ENCODE data around the gene MAPK8IP1.

Gene MAPK8IP1

GRCh38 chr11:45880772-45881570, 4.5 kb upstream of the MAPK8IP1 start:
- no peak overlapping the region for H3K4me3 ChIP-seq (ENCODE audit: control insufficient read depth, low read depth, low read length)
- TF ChIP-seq CTCF (conservative IDR thresholded peaks at IDR 0.05; ENCODE audit: control insufficient read depth, insufficient read depth, low read depth, low read length) = no peak
- no peak for DNase-seq (ENCODE audit: low read depth)

GRCh38 chr11:45881708-45882368, 3.6 kb upstream of the MAPK8IP1 start:
- no peak overlapping the region for H3K4me3 ChIP-seq (ENCODE audit: control insufficient read depth, low read depth, low read length)
- no peak for DNase-seq (ENCODE audit: low read depth)

GRCh38 chr11:45884596-45885185, 760 bp upstream of the MAPK8IP1 start:
- no peak for TF ChIP-seq CTCF (conservative IDR thresholded peaks at IDR 0.05; ENCODE audit: control insufficient read depth, insufficient read depth, low read depth, low read length)
- DNase-seq (ENCODE audit: low read depth) = no peak
- H3K4me3 ChIP-seq (ENCODE audit: control insufficient read depth, low read depth, low read length) = no peak overlapping the region

More at GRCh38 chr11:45881708-45882368, 3.6 kb upstream of the MAPK8IP1 start:
- no peak for TF ChIP-seq CTCF (conservative IDR thresholded peaks at IDR 0.05; ENCODE audit: control insufficient read depth, insufficient read depth, low read depth, low read length)

- peak overlapping the region; percentile 4 for H3K4me3 ChIP-seq (ENCODE audit: control insufficient read depth, low read depth, low read length)
- no peak for TF ChIP-seq CTCF (conservative IDR thresholded peaks at IDR 0.05; ENCODE audit: control insufficient read depth, insufficient read depth, low read depth, low read length)
- DNase-seq (ENCODE audit: low read depth) = no peak
Observed at GRCh38 chr11:45885921-45886721, 670 bp downstream of the MAPK8IP1 start.

- DNase-seq (ENCODE audit: low read depth) = no peak
- no peak for TF ChIP-seq CTCF (conservative IDR thresholded peaks at IDR 0.05; ENCODE audit: control insufficient read depth, insufficient read depth, low read depth, low read length)
- H3K4me3 ChIP-seq (ENCODE audit: control insufficient read depth, low read depth, low read length) = no peak overlapping the region
Observed at GRCh38 chr11:45886816-45887520, 1.5 kb downstream of the MAPK8IP1 start.

- TF ChIP-seq CTCF (conservative IDR thresholded peaks at IDR 0.05; ENCODE audit: control insufficient read depth, insufficient read depth, low read depth, low read length) = no peak
- no peak for DNase-seq (ENCODE audit: low read depth)
- no peak overlapping the region for H3K4me3 ChIP-seq (ENCODE audit: control insufficient read depth, low read depth, low read length)
Observed at GRCh38 chr11:45887587-45887986, 2.1 kb downstream of the MAPK8IP1 start.

Data from fibroblast of mammary gland (primary cell).